Fibroblast of gingiva (primary cell): ENCODE measurements around the gene PDE10A.
"Not testable (repeated sequence)": the region's sequence is repeated elsewhere in the genome, so short reads cannot be mapped to it uniquely, and the experiment has no call there.

Source experiments
- DNase-seq: peaks from one replicate; pipeline ENCODE4 v3.0.0-alpha.2; 2011; ENCODE audit warnings: low read depth

PDE10A gene

GRCh38 chr6:165624871-165625639, 38.0 kb downstream of the PDE10A start:
- DNase-seq, result no peak

GRCh38 chr6:165621940-165622339, 41.1 kb downstream of the PDE10A start:
- no peak for DNase-seq

GRCh38 chr6:165618891-165619290, 44.1 kb downstream of the PDE10A start:
- DNase-seq, result not testable (repeated sequence)

- no peak for DNase-seq
These were observed 44.8 kb downstream of the PDE10A start for GRCh38 chr6:165618241-165618640.

GRCh38 chr6:165617528-165617927, 45.5 kb downstream of the PDE10A start:
- no peak for DNase-seq

- peak; percentile 21 for DNase-seq
These were observed 46.9 kb downstream of the PDE10A start for GRCh38 chr6:165616116-165616515.

- DNase-seq, result no peak
These were observed 47.4 kb downstream of the PDE10A start for GRCh38 chr6:165615636-165616035.

GRCh38 chr6:165611294-165611693, 51.7 kb downstream of the PDE10A start:
- DNase-seq, result no peak

- not testable (repeated sequence) for DNase-seq
These were observed 54.5 kb downstream of the PDE10A start for GRCh38 chr6:165608577-165608976.

GRCh38 chr6:165606740-165607008, 56.4 kb downstream of the PDE10A start:
- DNase-seq, result no peak

GRCh38 chr6:165605901-165606739, 56.9 kb downstream of the PDE10A start:
- DNase-seq, result no peak

- no peak for DNase-seq
These were observed 57.7 kb downstream of the PDE10A start for GRCh38 chr6:165605182-165605875.

GRCh38 chr6:165602291-165602690, 60.8 kb downstream of the PDE10A start:
- no peak for DNase-seq

GRCh38 chr6:165600606-165601005, 62.4 kb downstream of the PDE10A start:
- DNase-seq, result no peak

GRCh38 chr6:165599596-165600487, 63.2 kb downstream of the PDE10A start:
- no peak for DNase-seq

- DNase-seq, result no peak
These were observed 63.9 kb downstream of the PDE10A start for GRCh38 chr6:165599121-165599520.

- DNase-seq, result no peak
These were observed 65.2 kb downstream of the PDE10A start for GRCh38 chr6:165597821-165598220.

- no peak for DNase-seq
These were observed 68.3 kb downstream of the PDE10A start for GRCh38 chr6:165594584-165595333.

- DNase-seq, result not testable (repeated sequence)
These were observed 70.1 kb downstream of the PDE10A start for GRCh38 chr6:165592947-165593346.

GRCh38 chr6:165588515-165588914, 74.5 kb downstream of the PDE10A start:
- no peak for DNase-seq

- DNase-seq, result no peak
These were observed 75.8 kb downstream of the PDE10A start for GRCh38 chr6:165587206-165587605.
